ENCODE measurements around the gene SIPA1L2. TPM values are rescaled to one million over a fixed set of nuclear protein-coding genes. Genes with fewer than 3 reads are reported as not detected.
A peak's percentile ranks its signal among the peaks of the same experiment; 100 is the strongest.
"Not testable (repeated sequence)": the region's sequence is repeated elsewhere in the genome, so short reads cannot be mapped to it uniquely, and the experiment has no call there.

Gene SIPA1L2
- total RNA-seq, 2 donors from 2014 or later = 2.9 to 19.1 TPM

GRCh38 chr1:232613752-232614381 is 16.1 kb downstream of the SIPA1L2 start:
- Mint-ChIP-seq H3K27ac (no peak overlapping the region), H3K4me3 (no peak overlapping the region), H3K36me3 (ENCODE audit: low read depth) (no peaks in the 10 kb centered on the region), H3K9me3 (no peaks in the 10 kb centered on the region), H3K4me1 (peaks cover 13% of the 10 kb centered on the region), H3K27me3 (no peaks in the 10 kb centered on the region)
- ATAC-seq (replicated peaks) = no peak

DNA sequence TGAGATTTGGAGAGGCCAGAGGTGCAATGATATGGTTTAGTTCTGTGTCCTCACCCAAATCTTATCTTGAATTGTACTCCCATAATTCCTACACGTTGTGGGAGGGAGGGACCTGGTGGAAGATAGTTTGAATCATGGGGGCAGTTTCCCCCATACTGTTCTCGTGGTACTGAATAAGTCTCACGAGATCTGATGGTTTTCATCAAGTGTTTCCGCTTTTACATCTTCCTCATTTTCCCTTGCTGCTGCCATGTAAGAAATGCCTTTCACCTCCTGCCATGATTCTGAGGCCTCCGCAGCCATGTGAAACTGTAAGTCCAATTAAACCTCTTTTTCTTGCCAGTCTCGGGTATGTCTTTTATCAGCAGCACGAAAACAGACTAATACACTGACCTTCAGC is 17.1 kb downstream of the SIPA1L2 start:
- not testable (repeated sequence) for H3K36me3 Mint-ChIP-seq (ENCODE audit: low read depth); H3K27me3 Mint-ChIP-seq; H3K9me3 Mint-ChIP-seq; H3K4me3 Mint-ChIP-seq; H3K27ac Mint-ChIP-seq; ATAC-seq (replicated peaks)
- peaks cover 13% of the 10 kb centered on the region for H3K4me1 Mint-ChIP-seq

GRCh38 chr1:232611834-232612233 is 18.1 kb downstream of the SIPA1L2 start:
- Mint-ChIP-seq H3K4me1 (peaks cover 13% of the 10 kb centered on the region), H3K27ac (no peak overlapping the region), H3K27me3 (no peaks in the 10 kb centered on the region), H3K36me3 (ENCODE audit: low read depth) (no peaks in the 10 kb centered on the region), H3K4me3 (no peak overlapping the region), H3K9me3 (no peaks in the 10 kb centered on the region)
- ATAC-seq (replicated peaks) = no peak

- not testable (repeated sequence) for H3K27me3 Mint-ChIP-seq
These were observed 18.8 kb downstream of the SIPA1L2 start for GRCh38 chr1:232610902-232611745.

DNA sequence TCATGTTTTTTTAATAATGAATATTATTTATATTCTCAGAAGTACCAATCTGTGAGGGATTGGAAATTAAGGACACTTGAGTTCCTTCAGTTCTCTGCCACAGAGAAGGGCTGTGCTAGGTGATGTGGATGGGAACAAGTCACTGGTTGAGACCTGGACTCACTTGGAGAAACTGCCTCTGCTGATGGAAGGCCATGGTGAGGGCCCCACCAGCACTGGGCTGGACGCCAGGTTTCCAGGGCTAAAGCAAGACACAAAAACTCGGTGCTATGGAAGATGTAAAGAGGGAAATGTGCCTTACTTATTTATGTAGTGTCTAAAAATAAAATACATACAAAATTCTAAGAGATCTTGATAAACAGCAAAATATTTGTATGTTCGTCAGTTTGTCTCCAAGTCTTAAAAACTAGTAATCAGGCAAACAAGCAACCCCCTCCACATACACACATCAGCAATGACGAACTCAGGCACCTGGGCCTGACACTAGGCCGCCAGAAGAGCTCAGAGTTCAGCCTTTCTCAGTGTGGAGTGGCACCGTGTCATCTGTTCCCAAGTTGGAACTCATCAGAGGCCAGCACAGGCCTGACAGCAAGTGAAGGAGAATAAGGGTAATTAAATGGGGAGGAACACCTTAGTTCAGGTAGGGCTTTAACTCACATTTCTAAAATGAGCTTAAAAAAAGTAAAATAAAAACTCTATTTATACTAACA is 19.6 kb downstream of the SIPA1L2 start:
- peaks cover 13% of the 10 kb centered on the region for H3K4me1 Mint-ChIP-seq
- no peak for ATAC-seq (replicated peaks)
- H3K27me3 Mint-ChIP-seq = no peaks in the 10 kb centered on the region
- no peak overlapping the region for H3K27ac Mint-ChIP-seq
- no peak overlapping the region for H3K4me3 Mint-ChIP-seq
- H3K36me3 Mint-ChIP-seq (ENCODE audit: low read depth) = no peaks in the 10 kb centered on the region
- no peaks in the 10 kb centered on the region for H3K9me3 Mint-ChIP-seq

More at GRCh38 chr1:232610902-232611745, 18.8 kb downstream of the SIPA1L2 start:
- H3K36me3 Mint-ChIP-seq (ENCODE audit: low read depth); ATAC-seq (replicated peaks); H3K9me3 Mint-ChIP-seq; H3K4me3 Mint-ChIP-seq; H3K27ac Mint-ChIP-seq: not testable (repeated sequence)
- H3K4me1 Mint-ChIP-seq = peaks cover 13% of the 10 kb centered on the region

DNA sequence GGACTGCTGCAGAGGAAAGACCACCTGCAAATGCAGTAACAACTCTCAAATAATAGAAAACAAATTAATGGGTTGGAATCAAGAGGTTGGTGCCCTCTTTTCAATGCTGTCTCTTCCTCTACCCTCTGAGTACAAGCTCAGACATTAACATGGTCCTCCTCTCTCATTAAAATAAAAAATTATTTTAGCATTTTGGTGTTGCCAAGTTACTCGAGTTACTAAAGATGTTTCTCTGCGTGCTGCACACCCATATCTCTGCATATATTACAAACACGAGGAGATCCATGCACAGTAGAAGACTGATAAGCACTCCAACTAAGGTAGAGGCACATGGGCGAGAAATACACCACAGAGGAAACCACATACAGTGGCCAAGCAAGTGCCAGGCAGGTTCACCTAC is 21.5 kb downstream of the SIPA1L2 start:
- Mint-ChIP-seq H3K27ac (no peak overlapping the region), H3K27me3 (no peaks in the 10 kb centered on the region), H3K4me3 (no peak overlapping the region), H3K9me3 (no peaks in the 10 kb centered on the region), H3K4me1 (peaks cover 5% of the 10 kb centered on the region), H3K36me3 (ENCODE audit: low read depth) (no peaks in the 10 kb centered on the region)
- ATAC-seq (replicated peaks) = no peak

DNA sequence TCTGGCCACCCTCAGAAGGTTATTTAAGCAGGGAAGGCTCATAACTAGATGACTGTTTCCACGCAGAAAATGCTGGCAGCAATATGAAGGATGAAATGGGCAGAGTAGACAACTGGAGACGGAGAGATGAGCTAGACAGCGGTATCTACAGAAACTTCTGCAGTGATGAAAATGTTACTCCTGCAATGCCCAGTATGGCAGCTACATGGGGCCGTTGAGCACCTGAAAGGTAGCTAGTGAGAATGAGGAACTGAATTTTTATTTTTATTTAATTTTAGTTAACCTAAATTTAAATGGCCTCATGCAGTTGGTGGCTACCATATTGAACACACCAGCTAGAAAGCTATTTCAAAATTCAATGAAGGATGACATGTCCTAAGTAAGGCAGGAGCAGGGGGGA is 27.3 kb downstream of the SIPA1L2 start:
- Mint-ChIP-seq H3K27ac (no peak overlapping the region), H3K9me3 (no peaks in the 10 kb centered on the region), H3K36me3 (ENCODE audit: low read depth) (no peaks in the 10 kb centered on the region), H3K4me3 (no peak overlapping the region), H3K4me1 (peaks cover 4% of the 10 kb centered on the region), H3K27me3 (no peaks in the 10 kb centered on the region)
- ATAC-seq (replicated peaks) = no peak

GRCh38 chr1:232600424-232601258 is 29.3 kb downstream of the SIPA1L2 start:
- peak overlapping the region; percentile 42 for H3K27ac Mint-ChIP-seq
- H3K9me3 Mint-ChIP-seq = no peaks in the 10 kb centered on the region
- H3K4me3 Mint-ChIP-seq = peak overlapping the region; percentile 44
- H3K4me1 Mint-ChIP-seq = peaks cover 8% of the 10 kb centered on the region
- ATAC-seq (replicated peaks) = peak; percentile 82
- H3K27me3 Mint-ChIP-seq = no peaks in the 10 kb centered on the region
- no peaks in the 10 kb centered on the region for H3K36me3 Mint-ChIP-seq (ENCODE audit: low read depth)

DNA sequence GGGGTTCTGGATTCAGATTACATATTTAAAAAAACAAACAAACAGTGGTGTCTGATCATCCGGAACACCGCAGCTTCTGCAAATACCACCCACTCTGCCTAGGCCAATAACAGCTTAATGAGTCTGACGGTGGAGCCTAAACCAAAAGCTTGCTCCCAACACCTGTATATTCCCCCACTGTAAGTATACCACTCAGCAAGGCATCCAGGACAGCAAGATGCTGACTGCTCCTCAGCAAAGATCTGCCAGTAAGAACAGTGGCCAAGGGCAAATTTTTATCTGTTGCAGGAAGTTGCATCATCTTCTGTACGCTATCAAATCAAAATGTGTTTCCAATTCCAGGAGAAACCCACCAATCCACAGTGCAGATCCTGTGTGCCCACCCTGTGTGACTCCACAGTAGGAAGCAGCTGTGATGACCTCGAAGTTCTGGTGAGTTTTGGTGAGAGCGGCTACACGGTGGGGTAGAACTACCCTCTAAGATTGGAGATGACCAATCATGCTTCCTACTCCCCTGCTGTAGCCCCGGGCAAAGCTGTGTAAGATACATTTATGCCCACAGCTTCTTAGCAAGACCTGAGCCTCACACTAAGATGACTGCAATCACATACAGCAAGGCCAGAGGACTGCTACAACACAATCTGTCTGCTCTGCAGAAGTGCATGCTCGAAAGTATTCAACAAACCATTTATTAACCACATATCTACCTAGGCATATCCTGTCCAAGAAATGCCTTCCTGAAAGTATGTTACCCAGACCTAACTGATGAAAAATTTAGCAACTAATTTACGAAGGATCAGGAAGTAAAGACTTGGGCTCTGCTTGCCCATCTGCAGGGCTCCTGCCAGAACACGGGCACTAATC is 30.5 kb downstream of the SIPA1L2 start:
- Mint-ChIP-seq H3K4me3 (peak overlapping the region; percentile 44), H3K4me1 (peaks cover 8% of the 10 kb centered on the region), H3K27ac (no peak overlapping the region), H3K36me3 (ENCODE audit: low read depth) (no peaks in the 10 kb centered on the region), H3K9me3 (no peaks in the 10 kb centered on the region), H3K27me3 (no peaks in the 10 kb centered on the region)
- ATAC-seq (replicated peaks) = no peak

DNA sequence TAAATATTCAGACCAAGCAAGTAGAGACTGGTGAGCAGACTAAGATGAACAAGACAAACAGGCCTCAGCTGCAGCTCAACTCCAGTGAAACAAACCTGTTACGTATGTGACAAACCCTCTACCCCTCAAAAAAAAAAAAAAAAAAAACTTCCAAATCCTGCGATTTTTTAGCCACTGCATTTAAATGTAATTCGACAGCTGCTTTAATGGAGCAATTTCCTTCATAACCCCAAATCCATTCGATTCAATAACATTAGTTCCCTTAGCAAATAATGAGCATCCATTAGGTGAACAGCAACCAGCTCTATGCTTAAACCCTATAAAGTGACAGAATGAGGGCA is 31.1 kb downstream of the SIPA1L2 start:
- Mint-ChIP-seq H3K4me1 (peaks cover 13% of the 10 kb centered on the region), H3K27me3 (no peaks in the 10 kb centered on the region), H3K27ac (no peak overlapping the region), H3K9me3 (no peaks in the 10 kb centered on the region), H3K4me3 (no peak overlapping the region), H3K36me3 (ENCODE audit: low read depth) (peaks cover 5% of the 10 kb centered on the region)
- ATAC-seq (replicated peaks) = no peak

GRCh38 chr1:232598133-232598532 is 31.8 kb downstream of the SIPA1L2 start:
- H3K4me3 Mint-ChIP-seq = no peak overlapping the region

GRCh38 chr1:232597721-232598120 is 32.2 kb downstream of the SIPA1L2 start:
- no peaks in the 10 kb centered on the region for H3K27me3 Mint-ChIP-seq
- no peaks in the 10 kb centered on the region for H3K9me3 Mint-ChIP-seq
- ATAC-seq (replicated peaks) = no peak
- H3K4me1 Mint-ChIP-seq = peaks cover 14% of the 10 kb centered on the region
- H3K36me3 Mint-ChIP-seq (ENCODE audit: low read depth) = peaks cover 5% of the 10 kb centered on the region
- no peak overlapping the region for H3K4me3 Mint-ChIP-seq
- H3K27ac Mint-ChIP-seq = no peak overlapping the region

More at GRCh38 chr1:232598133-232598532, 31.8 kb downstream of the SIPA1L2 start:
- Mint-ChIP-seq H3K27ac (no peak overlapping the region), H3K9me3 (no peaks in the 10 kb centered on the region), H3K36me3 (ENCODE audit: low read depth) (peaks cover 5% of the 10 kb centered on the region), H3K4me1 (peaks cover 14% of the 10 kb centered on the region), H3K27me3 (no peaks in the 10 kb centered on the region)
- no peak for ATAC-seq (replicated peaks)

GRCh38 chr1:232596666-232597303 is 33.1 kb downstream of the SIPA1L2 start:
- Mint-ChIP-seq H3K36me3 (ENCODE audit: low read depth) (peaks cover 5% of the 10 kb centered on the region), H3K9me3 (no peaks in the 10 kb centered on the region), H3K27me3 (no peaks in the 10 kb centered on the region), H3K4me1 (peaks cover 11% of the 10 kb centered on the region), H3K4me3 (no peak overlapping the region), H3K27ac (peak overlapping the region; percentile 41)
- no peak for ATAC-seq (replicated peaks)

All from activated T-helper 17 cell treated with anti-CD3 and anti-CD28 coated beads, Interleukin-2, amount 50 U/mL, for 72 hours (primary cell).